Stimulated activated CD8-positive, alpha-beta memory T cell treated with anti-CD3 and anti-CD28 coated beads, Interleukin-7, amount 100 ng/mL, for 24 hours (primary cell): ENCODE results near the gene VIT.

ENCODE experiments used
- DNase-seq: peaks from one replicate; pipeline ENCODE4 v3.0.0-alpha.2; 2020; ENCODE audit warnings: low read depth

Gene VIT

DNA sequence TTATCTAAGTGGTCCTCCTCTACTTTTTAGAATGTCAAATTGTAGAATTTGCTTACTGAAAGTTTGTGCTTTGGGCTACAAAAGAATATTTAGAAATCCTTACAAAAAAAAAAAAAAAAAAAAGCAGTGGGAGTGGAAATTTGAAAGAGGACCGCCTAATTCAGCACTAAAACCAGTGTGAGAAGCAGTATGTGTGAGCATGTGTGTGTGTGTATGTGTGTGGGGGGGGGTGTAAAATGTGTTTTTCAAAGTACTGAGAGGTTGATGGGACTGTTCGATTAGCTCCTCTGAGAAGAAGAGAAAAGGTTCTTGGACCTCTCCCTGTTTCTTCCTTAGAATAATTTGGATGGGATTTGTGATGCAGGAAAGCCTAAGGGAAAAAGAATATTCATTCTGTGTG, at the start of gene VIT:
VIT (plus strand) TSS at position 175 of the 400 bp plus-strand sequence. CDS start 19,664 bp downstream, outside the sequence.
- DNase-seq = no peak

- DNase-seq = no peak
These were observed 46.3 kb upstream of the VIT start for GRCh38 chr2:36650031-36650829.

DNA sequence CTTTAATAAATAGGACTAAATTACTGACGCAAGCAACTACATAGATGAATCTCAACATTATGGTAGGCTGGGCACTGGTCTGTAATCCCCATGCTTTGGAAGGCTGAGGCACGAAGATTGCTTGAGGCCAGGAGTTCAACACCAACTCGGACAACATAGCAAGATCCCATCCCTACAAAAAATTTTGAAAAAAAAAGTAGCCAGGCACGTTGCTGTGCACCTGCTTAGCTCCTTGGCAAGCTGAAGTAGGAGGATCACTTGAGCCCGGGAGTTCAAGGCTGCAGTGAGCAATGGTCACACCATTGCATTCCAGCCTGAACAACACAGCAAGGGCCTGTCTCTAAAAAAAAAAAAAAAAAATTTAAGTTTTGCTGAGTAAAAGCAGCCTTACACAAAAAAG, 43.4 kb upstream of the VIT start:
- no peak for DNase-seq

DNA sequence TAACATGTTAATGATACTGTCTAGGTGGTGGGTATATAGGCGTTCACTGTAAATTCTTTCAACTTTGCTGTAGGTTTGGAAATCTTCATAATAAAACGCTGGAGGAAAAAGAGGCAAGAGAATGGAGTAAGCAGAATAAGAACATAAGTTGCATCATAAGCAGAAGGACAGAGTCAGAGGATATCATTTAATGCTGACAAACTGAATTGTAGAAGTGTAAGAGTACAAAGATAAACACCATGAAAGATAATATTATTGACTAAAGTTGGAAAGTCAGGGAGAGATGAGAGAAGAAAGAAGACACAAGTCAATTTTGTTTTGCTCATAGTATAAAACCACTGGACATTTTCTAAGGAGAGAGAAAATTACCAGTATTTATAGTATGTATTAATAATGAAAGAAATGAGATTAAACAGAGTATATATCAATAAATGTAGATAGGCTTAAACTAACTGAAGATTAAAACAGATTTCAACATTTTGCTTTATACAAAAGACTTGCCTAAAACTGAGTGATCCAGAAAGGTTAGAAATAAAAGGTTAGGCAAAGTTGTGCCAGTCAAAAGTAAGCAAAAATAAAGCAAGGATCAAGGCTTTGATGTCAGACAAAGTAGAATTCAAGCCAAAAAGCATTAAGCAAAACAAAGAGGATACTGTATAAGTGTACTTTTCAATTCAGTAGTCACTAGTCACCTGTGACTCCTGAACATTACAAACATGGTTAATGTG, 42.4 kb upstream of the VIT start:
- no peak for DNase-seq

DNA sequence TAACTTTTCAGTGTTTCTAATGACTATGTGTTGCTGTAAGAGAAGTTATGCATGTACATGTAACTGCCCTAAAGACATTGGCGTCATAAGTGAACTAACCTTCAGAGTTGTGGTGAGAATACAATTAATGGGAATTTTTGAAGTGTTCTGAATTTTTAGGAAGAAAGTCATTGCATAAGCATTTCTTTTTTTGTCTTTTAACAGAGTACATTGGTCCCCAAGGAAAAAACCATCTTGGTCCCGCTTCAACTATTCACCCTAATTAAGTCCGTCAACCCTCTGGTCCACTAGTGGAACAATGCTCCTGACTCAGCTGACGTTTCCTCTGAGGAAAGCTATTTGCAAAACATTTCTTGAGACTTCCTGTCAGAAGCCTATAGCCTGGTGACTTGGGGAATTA, 41.1 kb upstream of the VIT start:
- DNase-seq = no peak

DNA sequence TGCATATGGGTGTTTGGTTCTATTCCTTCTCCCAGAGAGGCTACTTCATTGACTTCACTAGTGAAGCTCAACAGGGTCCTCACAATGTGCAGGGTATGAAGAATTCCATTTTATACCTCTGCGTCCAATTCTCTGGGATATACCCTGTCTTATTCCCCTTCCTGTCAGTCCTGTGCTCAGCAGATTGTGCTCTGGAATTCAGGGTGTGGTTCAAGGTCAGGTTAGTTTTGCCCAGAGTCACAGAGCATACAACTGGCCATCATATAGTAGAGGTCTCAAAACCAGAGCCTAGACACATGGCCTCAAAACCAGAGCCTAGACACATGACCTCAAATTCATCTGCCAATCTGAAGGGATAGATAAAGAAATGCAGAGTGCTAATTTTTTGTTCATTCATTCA, 38.8 kb upstream of the VIT start:
- DNase-seq = no peak

GRCh38 chr2:36658277-36658748, 38.2 kb upstream of the VIT start:
- DNase-seq = no peak

GRCh38 chr2:36659218-36659617, 37.3 kb upstream of the VIT start:
- DNase-seq = no peak

DNA sequence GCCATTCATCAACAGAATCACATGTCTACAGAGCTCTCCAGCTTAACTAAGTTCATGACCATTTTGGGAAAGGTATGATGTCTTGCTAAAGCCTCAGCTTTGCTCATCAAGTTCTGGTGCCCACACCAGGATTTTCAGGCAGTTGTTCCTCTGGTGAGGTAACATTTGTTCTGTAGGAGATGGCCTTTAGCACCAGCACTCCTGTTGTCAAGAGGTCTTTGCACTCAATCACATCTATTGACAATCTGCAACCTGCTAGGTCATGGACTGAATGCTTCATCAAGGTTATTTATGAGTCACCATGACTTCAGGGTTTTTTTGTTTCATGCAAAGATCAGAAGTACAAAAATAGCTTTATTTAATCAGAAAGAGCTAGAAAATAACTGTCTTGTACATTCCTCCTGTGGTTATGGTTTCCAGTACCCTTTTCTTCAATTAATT, 36.6 kb upstream of the VIT start:
- no peak for DNase-seq

- DNase-seq = no peak
These were observed 33.9 kb upstream of the VIT start for GRCh38 chr2:36662638-36663037.

- no peak for DNase-seq
These were observed 33.2 kb upstream of the VIT start for GRCh38 chr2:36663295-36663694.

DNA sequence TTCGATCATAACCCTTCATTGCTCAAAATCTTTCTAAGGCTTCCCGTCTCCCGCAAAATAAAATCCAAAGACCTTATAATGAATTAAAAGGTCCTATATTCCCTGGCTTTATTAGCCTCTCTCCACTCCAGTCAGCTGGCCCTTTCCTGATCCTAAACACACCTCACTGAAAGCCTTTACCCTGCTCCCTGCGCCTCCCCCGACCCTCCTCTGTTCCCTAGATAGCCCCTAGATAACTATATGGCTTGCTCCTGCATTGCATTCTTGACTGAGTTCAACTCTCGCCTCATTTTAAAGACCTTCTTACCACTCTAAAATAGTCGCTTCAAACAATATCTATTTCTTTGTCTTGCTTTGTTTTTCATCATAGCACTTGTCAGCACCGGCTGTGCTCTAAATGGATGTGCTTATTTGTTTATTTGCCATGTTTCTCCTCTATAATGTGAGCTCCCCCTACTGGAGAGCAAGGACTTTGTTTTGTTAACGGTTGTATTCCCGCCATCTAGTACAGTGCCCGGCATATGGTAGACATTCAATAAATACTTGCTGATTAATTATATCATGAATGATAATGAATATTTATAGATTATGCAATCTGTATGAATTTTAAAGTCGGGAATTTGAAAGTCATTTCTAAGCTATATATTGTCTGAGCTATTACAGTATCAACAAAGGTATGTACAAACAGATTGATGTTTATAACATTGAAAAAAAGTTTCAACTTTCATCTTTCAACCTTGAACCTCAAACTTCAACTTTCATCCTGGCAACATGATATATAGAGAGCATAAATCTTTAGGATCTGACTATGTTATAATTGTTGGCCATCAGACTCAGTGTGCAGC, 32.4 kb upstream of the VIT start:
- no peak for DNase-seq

DNA sequence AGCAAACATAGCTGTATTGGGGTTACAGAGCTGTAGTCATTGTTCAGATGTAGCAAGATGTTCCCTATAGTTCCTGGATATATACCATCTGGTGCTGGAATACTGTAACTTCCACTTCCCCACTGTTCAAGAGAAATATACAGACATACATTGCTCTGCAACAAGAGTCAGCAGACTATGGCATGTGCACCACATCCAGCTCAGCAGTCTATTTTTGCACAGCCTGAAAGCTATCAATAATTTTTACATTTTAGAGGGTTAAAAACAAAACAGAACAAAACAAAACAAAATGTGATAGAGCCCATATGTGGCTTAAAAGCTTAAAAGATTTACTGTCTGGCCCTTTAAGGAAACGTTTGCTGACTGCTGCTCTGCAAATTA, 31.8 kb upstream of the VIT start:
- no peak for DNase-seq

GRCh38 chr2:36667931-36668330, 28.6 kb upstream of the VIT start:
- DNase-seq = no peak

- no peak for DNase-seq
These were observed 25.5 kb upstream of the VIT start for GRCh38 chr2:36670881-36671595.

GRCh38 chr2:36671731-36672130, 24.8 kb upstream of the VIT start:
- no peak for DNase-seq

DNA sequence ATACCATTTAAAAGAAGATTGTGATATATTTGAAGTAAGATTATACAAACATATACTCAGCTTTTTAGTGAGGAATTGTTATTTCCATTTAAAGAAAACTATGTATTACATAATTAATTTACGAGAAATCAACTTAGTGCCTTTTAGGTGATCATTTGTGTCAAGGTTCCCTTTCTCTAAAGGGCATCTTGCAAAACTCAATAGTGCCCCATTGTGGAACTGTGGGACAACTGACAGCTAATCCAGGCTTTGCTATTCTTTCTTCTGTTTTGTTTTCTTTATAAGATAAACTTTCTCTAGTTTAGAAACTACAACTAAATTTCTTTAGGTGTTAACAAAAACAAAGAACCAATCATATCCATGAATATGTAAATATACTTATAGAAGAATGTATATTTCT, 24.3 kb upstream of the VIT start:
- DNase-seq = no peak

DNA sequence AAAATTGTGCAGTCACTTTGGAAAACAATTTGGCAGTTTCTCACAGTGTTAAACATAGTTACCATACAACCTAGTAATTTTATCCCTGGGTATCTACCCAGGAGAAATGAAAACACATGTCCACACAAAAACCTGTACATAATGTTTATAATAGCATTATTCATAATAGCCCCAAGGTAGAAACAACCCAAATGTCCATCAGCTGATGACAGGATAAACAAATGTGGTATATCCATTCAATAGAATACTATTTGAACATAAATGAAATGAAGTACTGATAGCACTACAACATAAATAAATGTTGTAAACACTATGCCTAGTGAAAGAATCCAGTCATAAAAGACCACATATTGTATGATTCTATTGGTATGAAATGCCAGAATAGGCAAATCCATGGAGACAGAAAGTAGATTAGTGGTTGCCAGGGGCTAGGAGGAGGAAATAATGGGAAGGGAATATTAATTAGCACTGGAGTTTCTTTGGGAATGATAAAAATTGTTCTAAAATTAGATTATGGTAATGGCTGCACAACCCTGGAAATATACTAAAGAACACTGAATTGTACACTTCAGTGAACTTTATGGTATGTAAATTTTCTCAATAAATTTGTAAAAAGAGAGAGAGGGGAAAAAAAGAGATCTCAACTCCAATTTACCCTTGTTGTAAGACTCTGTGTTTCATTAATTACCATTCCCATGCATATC, 20.8 kb upstream of the VIT start:
- DNase-seq = no peak

- DNase-seq = no peak
These were observed 20.1 kb upstream of the VIT start for GRCh38 chr2:36676364-36676763.

- DNase-seq = no peak
These were observed 19.1 kb upstream of the VIT start for GRCh38 chr2:36677386-36677785.

DNA sequence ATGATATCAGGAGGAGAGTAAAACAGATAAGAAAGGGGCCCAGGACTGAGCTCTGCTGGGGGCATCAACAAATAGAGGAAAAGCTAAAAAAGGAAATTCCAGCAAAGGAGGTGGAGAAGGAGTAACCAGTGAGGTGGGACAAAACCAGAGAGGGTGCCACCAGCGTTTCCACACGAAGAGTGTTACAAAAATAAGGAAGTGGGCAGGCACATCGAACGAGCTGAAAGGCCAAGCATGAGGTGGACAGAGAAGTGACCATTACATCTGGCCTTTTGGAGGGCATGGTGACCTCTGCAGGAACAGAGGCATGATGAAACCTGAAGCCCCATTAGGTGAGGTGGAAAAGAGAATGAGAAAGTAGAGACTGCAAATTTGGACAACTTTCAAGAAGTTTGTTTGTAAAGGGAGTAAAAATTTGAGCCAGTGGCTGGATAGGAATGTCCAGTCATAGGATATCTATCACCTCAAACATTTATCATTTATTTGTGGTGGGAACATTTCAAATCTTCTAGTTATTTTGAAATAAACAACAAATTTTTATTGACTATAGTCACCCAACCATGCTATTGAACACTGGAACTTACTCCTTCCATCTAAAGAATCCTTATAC, 18.4 kb upstream of the VIT start:
- no peak for DNase-seq
